Effector memory CD4-positive, alpha-beta T cell (primary cell): ENCODE measurements around the gene PTH2R.

Source experiments
- DNase-seq, 3 donors: peaks; one replicate each; pipeline ENCODE4 v3.0.0-alpha.2; 2020
- H3K27ac ChIP-seq: 2 replicates; pipeline ENCODE4 v1.7.0; 2013; ENCODE audit warnings: mild to moderate bottlenecking, low read length, moderate library complexity; ENCODE audit not compliant: insufficient read depth, poor library complexity, severe bottlenecking
- H3K27me3 ChIP-seq: replicated peaks from 2 replicates; pipeline ENCODE4 v1.7.0; 2013; ENCODE audit warnings: mild to moderate bottlenecking, low read length; ENCODE audit not compliant: insufficient read depth, control insufficient read depth, poor library complexity, severe bottlenecking
- H3K36me3 ChIP-seq: 2 replicates; pipeline ENCODE4 v1.7.0; 2013; ENCODE audit warnings: mild to moderate bottlenecking, low read length, moderate library complexity; ENCODE audit not compliant: control insufficient read depth, insufficient read depth
- H3K4me1 ChIP-seq: 2 replicates; pipeline ENCODE4 v1.7.0; 2013; ENCODE audit warnings: low read length, mild to moderate bottlenecking; ENCODE audit not compliant: control insufficient read depth, insufficient read depth, poor library complexity, severe bottlenecking
- H3K4me3 ChIP-seq: 2 replicates; pipeline ENCODE4 v1.7.0; 2013; ENCODE audit warnings: low read length, low read depth, mild to moderate bottlenecking; ENCODE audit not compliant: insufficient read depth, poor library complexity, severe bottlenecking
- H3K9me3 ChIP-seq: 2 replicates; pipeline ENCODE4 v1.7.0; 2013; ENCODE audit warnings: mild to moderate bottlenecking, low read length, moderate library complexity; ENCODE audit not compliant: control insufficient read depth
- total RNA-seq, 3 donors: gene quantifications; one replicate each; lab custom pipeline; 2026; lab: John Stamatoyannopoulos, UW

Gene PTH2R
- 0 to 0.58 (median 0.17) reads per million in 3 donors for total RNA-seq

- no peaks in the 10 kb centered on the region for H3K9me3 ChIP-seq
- no peak within 1 kb of the TSS for H3K4me3 ChIP-seq
- no peaks in the 10 kb centered on the region for H3K36me3 ChIP-seq
- H3K27me3 ChIP-seq: peaks cover 20% of the 10 kb centered on the region
- DNase-seq: no peak
- H3K27ac ChIP-seq: no peak within 1 kb of the TSS
- H3K4me1 ChIP-seq: peaks cover 5% of the 10 kb centered on the region
Measured at GRCh38 chr2:208406474-208407451, at the start of gene PTH2R. Gene PTH2R, plus strand, starts transcription at chr2:208406792. Its CDS starts 252 bp downstream, at chr2:208407044.

DNA sequence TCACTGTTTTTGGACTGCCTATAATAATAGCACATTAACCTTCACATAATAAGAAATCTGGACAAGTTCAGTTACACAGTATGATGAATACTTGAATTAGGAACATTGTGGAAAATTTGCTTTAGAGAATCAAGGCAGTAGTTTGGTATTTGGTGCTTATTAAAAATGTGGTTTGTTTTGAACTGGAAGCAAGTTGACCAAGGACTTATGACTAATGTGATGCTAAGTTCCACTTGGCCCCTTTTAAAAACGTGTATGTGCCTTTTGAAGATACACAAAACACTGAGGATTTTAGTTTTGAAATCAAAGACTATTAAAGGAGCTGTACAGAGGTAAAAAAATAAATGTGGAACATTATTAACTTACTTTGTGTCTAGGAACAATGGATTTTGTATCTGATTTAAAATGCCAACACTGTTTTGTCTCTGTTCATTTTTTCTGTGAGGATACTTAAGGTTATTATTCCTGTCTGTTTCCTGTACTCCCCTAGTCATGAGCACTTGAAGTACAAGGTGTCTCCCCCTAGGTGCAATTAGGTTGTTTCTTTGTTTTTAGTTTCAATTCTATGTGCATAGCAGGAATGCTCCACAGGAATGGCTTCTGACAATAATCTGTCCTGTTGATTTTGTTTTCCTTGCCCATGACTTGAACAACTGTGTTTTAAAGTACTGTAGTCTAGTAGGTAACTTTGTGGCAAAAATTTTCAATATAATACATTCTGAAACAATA, 49.6 kb upstream of the PTH2R start:
- no peak overlapping the region for H3K27ac ChIP-seq
- no peaks in the 10 kb centered on the region for H3K4me1 ChIP-seq
- no peak overlapping the region for H3K4me3 ChIP-seq
- H3K27me3 ChIP-seq: no peaks in the 10 kb centered on the region
- H3K36me3 ChIP-seq: peaks cover 35% of the 10 kb centered on the region
- no peak for DNase-seq
- H3K9me3 ChIP-seq: no peaks in the 10 kb centered on the region

DNA sequence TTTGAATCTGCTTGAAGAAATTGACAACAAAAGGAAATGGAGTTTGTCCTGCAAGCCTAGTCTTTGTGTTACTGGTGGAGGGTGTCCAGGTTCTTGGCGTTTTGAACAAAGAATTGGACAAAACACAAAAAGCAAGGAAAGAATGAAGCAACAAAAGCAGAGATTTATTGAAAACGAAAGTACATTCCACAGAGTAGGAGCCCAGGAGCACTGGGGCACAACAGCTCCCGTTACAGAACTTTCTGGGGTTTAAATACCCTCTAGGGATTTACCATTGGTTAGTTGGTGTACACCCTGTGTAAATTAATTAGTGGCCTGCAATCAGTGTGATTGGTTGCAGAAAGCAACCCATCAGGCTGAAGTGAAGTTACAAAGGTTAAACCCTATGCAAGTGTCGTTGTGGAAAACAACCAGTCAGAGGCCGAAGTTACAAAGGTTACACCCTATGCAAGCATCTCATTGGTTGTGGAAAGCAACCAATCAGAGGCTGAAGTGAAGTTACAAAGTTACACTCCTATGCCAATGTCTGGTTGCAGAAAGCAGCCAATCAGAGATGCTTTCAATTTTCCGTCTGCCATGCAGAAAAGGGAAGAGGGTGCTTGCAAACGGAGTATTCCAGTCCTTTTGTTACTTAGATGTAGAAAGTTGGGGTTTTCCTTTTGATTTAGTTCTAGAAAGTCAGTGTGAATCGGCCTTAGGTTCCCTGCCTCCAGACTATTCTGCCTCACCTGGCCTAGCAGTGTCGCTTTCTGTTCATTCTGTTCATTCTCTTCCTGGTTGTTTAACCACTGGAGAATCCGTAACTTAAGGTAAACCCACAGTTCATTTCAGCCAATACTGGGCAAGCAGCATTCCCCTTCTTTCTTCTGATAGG, 47.6 kb upstream of the PTH2R start:
- peaks cover 17% of the 10 kb centered on the region for H3K36me3 ChIP-seq
- DNase-seq: no peak
- H3K4me3 ChIP-seq: no peak overlapping the region
- no peaks in the 10 kb centered on the region for H3K9me3 ChIP-seq
- no peaks in the 10 kb centered on the region for H3K4me1 ChIP-seq
- H3K27me3 ChIP-seq: no peaks in the 10 kb centered on the region
- H3K27ac ChIP-seq: no peak overlapping the region

DNA sequence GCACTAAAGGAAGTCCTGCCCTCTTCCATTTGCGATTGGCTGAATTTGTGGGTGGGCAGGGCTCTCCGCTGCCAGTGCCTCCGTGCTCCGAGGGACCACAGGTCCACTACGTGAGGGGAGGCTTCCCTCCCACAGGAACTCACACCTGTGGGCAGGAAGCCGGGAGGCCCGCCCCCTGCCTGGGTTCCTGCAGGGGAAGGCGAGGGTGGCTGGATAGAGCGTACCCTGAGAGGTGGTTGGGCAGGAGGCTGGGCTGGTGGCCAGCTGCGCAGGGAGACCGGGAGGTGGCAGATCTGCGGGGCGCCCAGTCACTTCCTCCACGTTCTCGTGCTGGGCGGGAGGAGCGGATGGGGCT, 47.0 kb upstream of the PTH2R start:
- no peak overlapping the region for H3K27ac ChIP-seq
- H3K4me3 ChIP-seq: no peak overlapping the region
- no peaks in the 10 kb centered on the region for H3K4me1 ChIP-seq
- DNase-seq: peak in 1 of 3 donors; percentile 24
- H3K9me3 ChIP-seq: no peaks in the 10 kb centered on the region
- H3K27me3 ChIP-seq: no peaks in the 10 kb centered on the region
- peaks cover 13% of the 10 kb centered on the region for H3K36me3 ChIP-seq

GRCh38 chr2:208360259-208361076, 46.1 kb upstream of the PTH2R start:
- H3K27me3 ChIP-seq: no peaks in the 10 kb centered on the region
- DNase-seq: no peak
- H3K9me3 ChIP-seq: no peaks in the 10 kb centered on the region
- H3K4me3 ChIP-seq: no peak overlapping the region
- H3K27ac ChIP-seq: no peak overlapping the region
- no peaks in the 10 kb centered on the region for H3K4me1 ChIP-seq
- peaks cover 8% of the 10 kb centered on the region for H3K36me3 ChIP-seq

- Histone ChIP-seq H3K27ac (no peak overlapping the region), H3K4me1 (no peaks in the 10 kb centered on the region), H3K27me3 (no peaks in the 10 kb centered on the region), H3K9me3 (no peaks in the 10 kb centered on the region), H3K36me3 (peaks cover 8% of the 10 kb centered on the region), H3K4me3 (no peak overlapping the region)
- DNase-seq: no peak
Measured at GRCh38 chr2:208361077-208361441, 45.5 kb upstream of the PTH2R start.

- no peaks in the 10 kb centered on the region for H3K9me3 ChIP-seq
- H3K27me3 ChIP-seq: no peaks in the 10 kb centered on the region
- DNase-seq: no peak
- no peak overlapping the region for H3K4me3 ChIP-seq
- no peaks in the 10 kb centered on the region for H3K4me1 ChIP-seq
- no peak overlapping the region for H3K27ac ChIP-seq
- H3K36me3 ChIP-seq: no peaks in the 10 kb centered on the region
Measured at GRCh38 chr2:208363485-208363884, 43.1 kb upstream of the PTH2R start.

GRCh38 chr2:208366215-208367127, 40.1 kb upstream of the PTH2R start:
- no peaks in the 10 kb centered on the region for H3K4me1 ChIP-seq
- DNase-seq: no peak
- H3K27me3 ChIP-seq: no peaks in the 10 kb centered on the region
- no peaks in the 10 kb centered on the region for H3K9me3 ChIP-seq
- no peaks in the 10 kb centered on the region for H3K36me3 ChIP-seq
- H3K27ac ChIP-seq: no peak overlapping the region
- H3K4me3 ChIP-seq: no peak overlapping the region
